ENCODE measurements around the gene ID3. TPM values are rescaled to one million over a fixed set of nuclear protein-coding genes. Genes with fewer than 3 reads are reported as not detected.
A peak's percentile ranks its signal among the peaks of the same experiment; 100 is the strongest.

ID3 gene
- polyA plus RNA-seq, 3 donors: 1.1 to 31.1 (median 2.5) TPM

DNA sequence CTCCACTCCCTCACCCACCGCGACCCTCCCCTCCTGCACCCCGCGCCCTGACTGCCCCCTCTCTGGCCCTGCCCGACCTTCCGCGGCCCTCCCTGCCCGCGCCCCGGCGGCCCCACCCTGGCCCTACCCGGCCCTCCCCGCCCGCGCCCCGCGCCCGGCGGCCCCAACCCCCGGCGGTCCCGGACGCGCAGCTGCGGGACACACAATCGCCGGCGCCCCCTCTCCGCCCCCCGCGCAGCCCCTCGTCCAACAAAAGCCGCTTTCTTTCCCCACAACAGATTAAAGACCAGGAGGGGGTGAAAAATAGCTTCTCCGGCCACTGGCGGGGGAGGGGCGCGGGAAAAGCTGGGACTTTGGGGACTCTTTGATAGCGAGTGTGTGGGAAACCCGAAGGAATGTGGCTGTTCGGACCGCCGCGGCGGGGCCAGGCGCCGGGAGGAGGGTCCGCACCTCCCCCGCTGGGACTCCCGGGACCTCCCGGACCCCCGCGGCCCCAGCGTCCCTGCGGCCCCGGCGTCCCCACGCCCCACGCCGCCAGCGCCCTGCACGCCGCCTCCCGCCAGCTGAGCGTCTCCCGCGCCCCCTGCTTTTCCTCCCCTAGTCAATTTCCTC lies 8.8 kb upstream of the ID3 start:
- H3K27me3 Mint-ChIP-seq (ENCODE audit: low read depth in 3 of 3): peaks cover 72 to 90% (median 83%) of the 10 kb centered on the region in 3 donors
- H3K4me3 Mint-ChIP-seq: peak overlapping the region; percentile 70 to 92
- no peak for DNase-seq
- H3K4me3 ChIP-seq (replicated peaks in 1 of 3; ENCODE audit: low read depth in 2 of 3, low read length in 3 of 3): peak overlapping the region in 1 of 3 experiments; percentile 20
- no peaks in the 10 kb centered on the region for H3K79me2 ChIP-seq (ENCODE audit: insufficient read depth, low read length)
- 1% methylated on average over 43 of the region's 66 CpGs for WGBS (ENCODE audit: insufficient coverage)
- TF ChIP-seq, protein P1, sequence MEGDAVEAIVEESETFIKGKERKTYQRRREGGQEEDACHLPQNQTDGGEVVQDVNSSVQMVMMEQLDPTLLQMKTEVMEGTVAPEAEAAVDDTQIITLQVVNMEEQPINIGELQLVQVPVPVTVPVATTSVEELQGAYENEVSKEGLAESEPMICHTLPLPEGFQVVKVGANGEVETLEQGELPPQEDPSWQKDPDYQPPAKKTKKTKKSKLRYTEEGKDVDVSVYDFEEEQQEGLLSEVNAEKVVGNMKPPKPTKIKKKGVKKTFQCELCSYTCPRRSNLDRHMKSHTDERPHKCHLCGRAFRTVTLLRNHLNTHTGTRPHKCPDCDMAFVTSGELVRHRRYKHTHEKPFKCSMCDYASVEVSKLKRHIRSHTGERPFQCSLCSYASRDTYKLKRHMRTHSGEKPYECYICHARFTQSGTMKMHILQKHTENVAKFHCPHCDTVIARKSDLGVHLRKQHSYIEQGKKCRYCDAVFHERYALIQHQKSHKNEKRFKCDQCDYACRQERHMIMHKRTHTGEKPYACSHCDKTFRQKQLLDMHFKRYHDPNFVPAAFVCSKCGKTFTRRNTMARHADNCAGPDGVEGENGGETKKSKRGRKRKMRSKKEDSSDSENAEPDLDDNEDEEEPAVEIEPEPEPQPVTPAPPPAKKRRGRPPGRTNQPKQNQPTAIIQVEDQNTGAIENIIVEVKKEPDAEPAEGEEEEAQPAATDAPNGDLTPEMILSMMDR (IDR thresholded peaks at IDR 0.05): no peak
- H3K9ac ChIP-seq (ENCODE audit: insufficient read depth, low read length, poor library complexity, severe bottlenecking): no peak overlapping the region
- H3K4me1 ChIP-seq (ENCODE audit: control insufficient read depth in 1 of 2, insufficient read depth in 2 of 2, low read length in 2 of 2): peaks cover 15 to 21% of the 10 kb centered on the region in 2 donors
- peaks cover 26% of the 10 kb centered on the region for H3K4me1 Mint-ChIP-seq
- H3K36me3 Mint-ChIP-seq: peaks cover 0 to 8% of the 10 kb centered on the region in 2 donors
- H3K9me3 ChIP-seq (replicated peaks in 1 of 2; ENCODE audit: control insufficient read depth in 1 of 2, insufficient read depth in 1 of 2, low read length in 2 of 2): peaks cover 0 to 8% of the 10 kb centered on the region in 2 donors
- peak overlapping the region in 5 of 7 donors; percentile 34 to 84 (median 69) for H3K27ac Mint-ChIP-seq
- no peaks in the 10 kb centered on the region for H4K20me1 ChIP-seq (ENCODE audit: insufficient read depth, low read length)
- no peak overlapping the region for H3K27ac ChIP-seq (ENCODE audit: low read depth in 1 of 2, low read length in 2 of 2)
- H3K9me3 Mint-ChIP-seq: peaks cover 2 to 21% (median 15%) of the 10 kb centered on the region in 7 donors
- peak overlapping the region; percentile 31 for H3K4me2 ChIP-seq (replicated peaks; ENCODE audit: extremely low read depth, low read length, poor library complexity, severe bottlenecking)
- peaks cover 46 to 64% of the 10 kb centered on the region in 2 donors for H3K27me3 ChIP-seq (ENCODE audit: control insufficient read depth in 2 of 2, insufficient read depth in 2 of 2, low read length in 2 of 2)
- no peaks in the 10 kb centered on the region for H3K36me3 ChIP-seq (replicated peaks in 1 of 2; ENCODE audit: control insufficient read depth in 1 of 2, insufficient read depth in 2 of 2, low read length in 2 of 2)
- no peak overlapping the region for H2AFZ ChIP-seq (ENCODE audit: insufficient read depth, low read depth, low read length, poor library complexity, severe bottlenecking)
- intact Hi-C loops (cut with micrococcal nuclease): no loop called here

- H3K9me3 Mint-ChIP-seq: peaks cover 2 to 21% (median 18%) of the 10 kb centered on the region in 7 donors
- WGBS (ENCODE audit: insufficient coverage): 69% methylated on average over 12 of the region's 15 CpGs
- H3K4me1 Mint-ChIP-seq: peaks cover 28% of the 10 kb centered on the region
- peaks cover 49 to 64% of the 10 kb centered on the region in 2 donors for H3K27me3 ChIP-seq (ENCODE audit: control insufficient read depth in 2 of 2, insufficient read depth in 2 of 2, low read length in 2 of 2)
- intact Hi-C loops (cut with micrococcal nuclease): no loop called here
- no peak overlapping the region for H2AFZ ChIP-seq (ENCODE audit: insufficient read depth, low read depth, low read length, poor library complexity, severe bottlenecking)
- peaks cover 0 to 8% of the 10 kb centered on the region in 2 donors for H3K9me3 ChIP-seq (replicated peaks in 1 of 2; ENCODE audit: control insufficient read depth in 1 of 2, insufficient read depth in 1 of 2, low read length in 2 of 2)
- H3K36me3 Mint-ChIP-seq: peaks cover 0 to 9% of the 10 kb centered on the region in 2 donors
- peak overlapping the region in 1 of 3 experiments; percentile 20 for H3K4me3 ChIP-seq (replicated peaks in 1 of 3; ENCODE audit: low read depth in 2 of 3, low read length in 3 of 3)
- TF ChIP-seq, protein P1 (IDR thresholded peaks at IDR 0.05): no peak
- DNase-seq: no peak
- H3K4me3 Mint-ChIP-seq: peak overlapping the region in 1 of 2 donors; percentile 53
- H3K4me2 ChIP-seq (replicated peaks; ENCODE audit: extremely low read depth, low read length, poor library complexity, severe bottlenecking): no peak overlapping the region
- H3K9ac ChIP-seq (ENCODE audit: insufficient read depth, low read length, poor library complexity, severe bottlenecking): no peak overlapping the region
- no peaks in the 10 kb centered on the region for H3K79me2 ChIP-seq (ENCODE audit: insufficient read depth, low read length)
- no peaks in the 10 kb centered on the region for H3K36me3 ChIP-seq (replicated peaks in 1 of 2; ENCODE audit: control insufficient read depth in 1 of 2, insufficient read depth in 2 of 2, low read length in 2 of 2)
- no peaks in the 10 kb centered on the region for H4K20me1 ChIP-seq (ENCODE audit: insufficient read depth, low read length)
- H3K27ac Mint-ChIP-seq: peak overlapping the region in 5 of 7 donors; percentile 23 to 84 (median 58)
- peaks cover 15 to 23% of the 10 kb centered on the region in 2 donors for H3K4me1 ChIP-seq (ENCODE audit: control insufficient read depth in 1 of 2, insufficient read depth in 2 of 2, low read length in 2 of 2)
- peaks cover 74 to 90% (median 87%) of the 10 kb centered on the region in 3 donors for H3K27me3 Mint-ChIP-seq (ENCODE audit: low read depth in 3 of 3)
- H3K27ac ChIP-seq (ENCODE audit: low read depth in 1 of 2, low read length in 2 of 2): no peak overlapping the region
These were observed 8.3 kb upstream of the ID3 start for GRCh38 chr1:23567629-23567995.

Measured in CD14-positive monocyte (primary cell).